ENCODE measurements around the gene TEKT4.

TEKT4 gene

GRCh38 chr2:94872676-94873361 lies 1.6 kb downstream of the TEKT4 start:
- Histone ChIP-seq H3K4me3 (ENCODE audit: low read length) (no peak overlapping the region), H3K36me3 (ENCODE audit: control insufficient read depth, low read length) (no peaks in the 10 kb centered on the region), H3K27me3 (ENCODE audit: control insufficient read depth, low read length) (no peaks in the 10 kb centered on the region), H3K27ac (ENCODE audit: low read depth, low read length) (no peak overlapping the region), H3K9me3 (ENCODE audit: control insufficient read depth, insufficient read depth, low read length) (no peaks in the 10 kb centered on the region), H3K4me1 (ENCODE audit: control insufficient read depth, low read length) (no peaks in the 10 kb centered on the region), H4K20me1 (ENCODE audit: control insufficient read depth, insufficient read depth, low read depth, low read length) (no peaks in the 10 kb centered on the region), H3K4me2 (ENCODE audit: low read length) (no peak overlapping the region), H3K79me2 (ENCODE audit: control insufficient read depth, low read length) (no peaks in the 10 kb centered on the region), H3F3A (ENCODE audit: control insufficient read depth, insufficient read depth) (no peaks in the 10 kb centered on the region), H3K9me2 (replicated peaks; ENCODE audit: control insufficient read depth, low read length) (no peaks in the 10 kb centered on the region)
- no peak for TF ChIP-seq EZH2phosphoT487 (IDR thresholded peaks at IDR 0.05; ENCODE audit: borderline replicate concordance, low read length)
- TF ChIP-seq, protein P1, sequence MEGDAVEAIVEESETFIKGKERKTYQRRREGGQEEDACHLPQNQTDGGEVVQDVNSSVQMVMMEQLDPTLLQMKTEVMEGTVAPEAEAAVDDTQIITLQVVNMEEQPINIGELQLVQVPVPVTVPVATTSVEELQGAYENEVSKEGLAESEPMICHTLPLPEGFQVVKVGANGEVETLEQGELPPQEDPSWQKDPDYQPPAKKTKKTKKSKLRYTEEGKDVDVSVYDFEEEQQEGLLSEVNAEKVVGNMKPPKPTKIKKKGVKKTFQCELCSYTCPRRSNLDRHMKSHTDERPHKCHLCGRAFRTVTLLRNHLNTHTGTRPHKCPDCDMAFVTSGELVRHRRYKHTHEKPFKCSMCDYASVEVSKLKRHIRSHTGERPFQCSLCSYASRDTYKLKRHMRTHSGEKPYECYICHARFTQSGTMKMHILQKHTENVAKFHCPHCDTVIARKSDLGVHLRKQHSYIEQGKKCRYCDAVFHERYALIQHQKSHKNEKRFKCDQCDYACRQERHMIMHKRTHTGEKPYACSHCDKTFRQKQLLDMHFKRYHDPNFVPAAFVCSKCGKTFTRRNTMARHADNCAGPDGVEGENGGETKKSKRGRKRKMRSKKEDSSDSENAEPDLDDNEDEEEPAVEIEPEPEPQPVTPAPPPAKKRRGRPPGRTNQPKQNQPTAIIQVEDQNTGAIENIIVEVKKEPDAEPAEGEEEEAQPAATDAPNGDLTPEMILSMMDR (IDR thresholded peaks at IDR 0.05; ENCODE audit: low read depth, low read length, poor library complexity, severe bottlenecking) = no peak

DNA sequence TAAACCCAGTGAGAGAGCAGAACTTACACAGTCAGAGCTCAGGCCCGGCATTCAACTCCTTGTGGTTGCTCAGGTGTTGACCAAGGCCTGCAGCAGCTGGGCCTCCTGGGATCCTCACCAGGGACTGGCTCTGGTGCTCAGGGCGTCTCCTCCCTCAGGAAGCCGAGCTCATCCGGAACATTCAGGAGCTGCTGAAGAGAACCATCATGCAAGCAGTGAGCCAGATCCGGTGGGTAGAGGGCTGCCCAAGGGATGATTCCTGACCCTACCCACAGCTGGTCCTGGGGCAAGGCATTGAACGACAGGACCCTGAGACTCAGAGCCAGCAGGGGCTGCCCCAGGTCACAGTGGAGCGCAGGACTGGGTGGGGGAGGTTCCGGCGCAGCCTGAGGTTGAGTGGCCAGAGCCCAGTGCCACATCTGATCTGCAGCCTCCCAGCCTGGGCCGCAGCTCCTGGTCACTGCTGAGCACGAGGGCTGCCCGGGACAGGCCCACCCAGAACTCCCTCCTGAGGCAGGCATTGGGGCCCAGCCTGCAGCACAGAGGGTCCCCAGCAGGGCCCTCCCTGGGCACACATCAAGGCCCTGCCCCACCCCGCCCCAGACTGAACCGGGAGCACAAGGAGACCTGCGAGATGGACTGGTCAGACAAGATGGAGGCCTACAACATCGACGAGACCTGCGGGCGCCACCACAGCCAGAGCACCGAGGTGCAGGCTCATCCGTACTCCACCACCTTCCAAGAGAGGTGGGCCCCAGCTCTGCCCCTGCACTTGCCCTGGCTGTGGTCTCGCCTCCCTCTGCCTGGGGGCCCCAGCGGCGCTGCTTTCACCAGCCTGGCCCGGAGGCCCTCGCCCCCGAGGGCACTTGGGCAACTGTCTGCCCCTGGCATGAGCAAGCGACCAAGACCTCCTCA lies 2.4 kb downstream of the TEKT4 start:
- no peaks in the 10 kb centered on the region for H3K27me3 ChIP-seq (ENCODE audit: control insufficient read depth, low read length)
- H3K4me1 ChIP-seq (ENCODE audit: control insufficient read depth, low read length) = no peaks in the 10 kb centered on the region
- no peak overlapping the region for H3K4me2 ChIP-seq (ENCODE audit: low read length)
- H3K27ac ChIP-seq (ENCODE audit: low read depth, low read length) = no peak overlapping the region
- TF ChIP-seq EZH2phosphoT487 (IDR thresholded peaks at IDR 0.05; ENCODE audit: borderline replicate concordance, low read length) = no peak
- TF ChIP-seq, protein P1 (IDR thresholded peaks at IDR 0.05; ENCODE audit: low read depth, low read length, poor library complexity, severe bottlenecking) = no peak
- no peaks in the 10 kb centered on the region for H3K79me2 ChIP-seq (ENCODE audit: control insufficient read depth, low read length)
- H4K20me1 ChIP-seq (ENCODE audit: control insufficient read depth, insufficient read depth, low read depth, low read length) = no peaks in the 10 kb centered on the region
- H3K36me3 ChIP-seq (ENCODE audit: control insufficient read depth, low read length) = no peaks in the 10 kb centered on the region
- H3K9me3 ChIP-seq (ENCODE audit: control insufficient read depth, insufficient read depth, low read length) = no peaks in the 10 kb centered on the region
- no peaks in the 10 kb centered on the region for H3F3A ChIP-seq (ENCODE audit: control insufficient read depth, insufficient read depth)
- no peaks in the 10 kb centered on the region for H3K9me2 ChIP-seq (replicated peaks; ENCODE audit: control insufficient read depth, low read length)
- no peak overlapping the region for H3K4me3 ChIP-seq (ENCODE audit: low read length)

- no peaks in the 10 kb centered on the region for H3K27me3 ChIP-seq (ENCODE audit: control insufficient read depth, low read length)
Observed at GRCh38 chr2:94874277-94874997, 3.2 kb downstream of the TEKT4 start.

More at GRCh38 chr2:94874277-94874997, 3.2 kb downstream of the TEKT4 start:
- Histone ChIP-seq H3K4me2 (ENCODE audit: low read length) (no peak overlapping the region), H4K20me1 (ENCODE audit: control insufficient read depth, insufficient read depth, low read depth, low read length) (no peaks in the 10 kb centered on the region), H3K79me2 (ENCODE audit: control insufficient read depth, low read length) (no peaks in the 10 kb centered on the region), H3K9me2 (replicated peaks; ENCODE audit: control insufficient read depth, low read length) (no peaks in the 10 kb centered on the region), H3K4me3 (ENCODE audit: low read length) (no peak overlapping the region), H3K27ac (ENCODE audit: low read depth, low read length) (no peak overlapping the region), H3K4me1 (ENCODE audit: control insufficient read depth, low read length) (no peaks in the 10 kb centered on the region), H3F3A (ENCODE audit: control insufficient read depth, insufficient read depth) (no peaks in the 10 kb centered on the region), H3K9me3 (ENCODE audit: control insufficient read depth, insufficient read depth, low read length) (no peaks in the 10 kb centered on the region), H3K36me3 (ENCODE audit: control insufficient read depth, low read length) (no peaks in the 10 kb centered on the region)
- TF ChIP-seq, protein P1 (IDR thresholded peaks at IDR 0.05; ENCODE audit: low read depth, low read length, poor library complexity, severe bottlenecking) = peak; percentile 98
- no peak for TF ChIP-seq EZH2phosphoT487 (IDR thresholded peaks at IDR 0.05; ENCODE audit: borderline replicate concordance, low read length)
